Measurements from ENCODE around the gene DOK7. TPM values are rescaled to one million over a fixed set of nuclear protein-coding genes. Genes with fewer than 3 reads are reported as not detected.
"Not testable (repeated sequence)": the region's sequence is repeated elsewhere in the genome, so short reads cannot be mapped to it uniquely, and the experiment has no call there.

The DOK7 gene
- total and polyA plus RNA-seq, 12 donors: 30.3 to 89.7 (median 39.0) TPM

- intact Hi-C loops (cut with DNase I): no loop called here
- no peak overlapping the region for H3K4me3 ChIP-seq
- DNase-seq (peak in 1 of 2 donors; percentile 8), ATAC-seq (no peak)
- no peaks in the 10 kb centered on the region for H3K27me3 ChIP-seq
- no peaks in the 10 kb centered on the region for H3K36me3 ChIP-seq
- no peak overlapping the region for H3K27ac ChIP-seq
- TF ChIP-seq CTCF (IDR thresholded peaks at IDR 0.05): peak in 7 of 9 donors; percentile 23 to 41 (median 29)
- peaks cover 0 to 31% (median 12%) of the 10 kb centered on the region in 11 donors for H3K9me3 ChIP-seq
- H3K4me1 ChIP-seq: no peaks in the 10 kb centered on the region
- WGBS, 2 donors: 70 to 72% methylated on average over 7 of the region's 7 CpGs
These were observed 10.7 kb upstream of the DOK7 start for GRCh38 chr4:3452376-3452775.

DNA sequence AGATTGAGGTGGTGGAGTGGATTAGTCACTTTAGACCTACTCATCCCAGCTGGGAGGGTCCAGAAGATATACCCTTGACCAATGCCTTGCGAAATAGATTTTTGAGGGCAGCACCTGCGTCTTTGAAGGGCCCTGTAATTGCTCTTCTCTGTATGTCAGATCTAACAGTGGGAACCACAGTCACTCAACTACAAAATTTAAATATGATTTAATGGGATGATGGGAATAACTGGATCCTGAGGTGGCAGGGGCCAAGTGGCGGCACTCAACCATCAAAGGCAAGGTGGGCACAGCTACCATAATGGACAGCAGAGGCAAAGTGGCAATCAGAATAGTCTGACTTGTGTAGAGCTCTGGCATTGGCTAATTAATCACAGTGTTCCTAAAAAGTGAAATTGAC is 7.5 kb upstream of the DOK7 start:
- H3K9me3 ChIP-seq: peaks cover 0 to 31% (median 12%) of the 10 kb centered on the region in 11 donors
- intact Hi-C loops (cut with DNase I); H3K4me1 ChIP-seq; H3K27ac ChIP-seq; DNase-seq; ATAC-seq; H3K27me3 ChIP-seq; H3K36me3 ChIP-seq; H3K4me3 ChIP-seq: not testable (repeated sequence)
- 80 to 88% methylated on average over 3 of the region's 3 CpGs for WGBS, 2 donors

DNA sequence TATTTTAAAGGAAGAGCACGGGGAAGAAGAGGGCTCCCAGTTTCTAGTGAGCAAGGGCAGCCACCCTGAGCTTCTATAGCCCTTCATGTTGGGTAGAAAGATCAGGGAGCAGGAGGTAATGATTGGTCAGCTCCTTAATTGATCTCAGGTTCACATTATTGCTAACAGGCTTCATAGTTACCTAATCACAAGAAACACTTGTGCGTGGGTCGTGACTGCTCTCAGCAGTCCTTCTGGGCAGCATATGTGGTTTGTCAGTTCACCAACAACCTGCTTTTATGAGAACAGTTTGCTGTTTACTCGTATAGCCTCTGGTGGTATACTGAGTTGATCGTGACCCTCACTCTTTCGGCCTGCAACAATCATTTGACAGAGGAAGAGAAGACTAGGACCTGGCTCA is 4.7 kb upstream of the DOK7 start:
- no peaks in the 10 kb centered on the region for H3K36me3 ChIP-seq
- H3K4me3 ChIP-seq: no peak overlapping the region
- H3K4me1 ChIP-seq: peaks cover 0 to 23% (median 10%) of the 10 kb centered on the region in 9 donors
- intact Hi-C loops (cut with DNase I): no loop called here
- no peak for ATAC-seq
- WGBS, 2 donors: 87 to 92% methylated on average over 6 of the region's 6 CpGs
- H3K27ac ChIP-seq: no peak overlapping the region
- peaks cover 0 to 31% (median 12%) of the 10 kb centered on the region in 11 donors for H3K9me3 ChIP-seq
- H3K27me3 ChIP-seq: peaks cover 0 to 21% (median 6%) of the 10 kb centered on the region in 7 donors
- TF ChIP-seq CTCF (IDR thresholded peaks at IDR 0.05): no peak
- DNase-seq: no peak

GRCh38 chr4:3459156-3459555 is 4.0 kb upstream of the DOK7 start:
- DNase-seq; intact Hi-C loops (cut with DNase I); ATAC-seq; H3K27ac ChIP-seq; H3K4me3 ChIP-seq; H3K36me3 ChIP-seq: not testable (repeated sequence)
- 75 to 81% methylated on average over 5 of the region's 5 CpGs for WGBS, 2 donors
- peaks cover 0 to 29% (median 14%) of the 10 kb centered on the region in 7 donors for H3K27me3 ChIP-seq
- H3K9me3 ChIP-seq: peaks cover 0 to 27% (median 12%) of the 10 kb centered on the region in 11 donors
- H3K4me1 ChIP-seq: peaks cover 0 to 28% (median 15%) of the 10 kb centered on the region in 9 donors

GRCh38 chr4:3460926-3461325 is 2.2 kb upstream of the DOK7 start:
- Histone ChIP-seq H3K4me1 (peaks cover 2 to 40% (median 15%) of the 10 kb centered on the region in 9 donors), H3K36me3 (no peaks in the 10 kb centered on the region), H3K9me3 (peaks cover 0 to 9% (median 1%) of the 10 kb centered on the region in 11 donors), H3K27me3 (peaks cover 0 to 46% (median 27%) of the 10 kb centered on the region in 7 donors), H3K27ac (peak overlapping the region in 8 of 10 donors; percentile 13 to 98 (median 92)), H3K4me3 (no peak overlapping the region)
- WGBS, 2 donors: 80 to 87% methylated on average over 5 of the region's 5 CpGs
- ATAC-seq (no peak), DNase-seq (peak in 1 of 2 donors; percentile 11)
- no peak for TF ChIP-seq CTCF (IDR thresholded peaks at IDR 0.05)
- intact Hi-C loops (cut with DNase I): loop anchor here in 1 of 10 donors (1.0 kb wide), 1 partner anchor 23 kb away; no protein-coding TSS in a partner anchor

Measured in heart right ventricle (tissue), 16 donors.